ENCODE data around the gene SETD2. TPM values are rescaled to one million over a fixed set of nuclear protein-coding genes. Genes with fewer than 3 reads are reported as not detected.

SETD2 gene
- total and polyA plus RNA-seq, 2 of the 8 experiments (the other 6 are each of a cell fraction or from before 2014, with no cell fraction given): 15.7 to 46.3 TPM

DNA sequence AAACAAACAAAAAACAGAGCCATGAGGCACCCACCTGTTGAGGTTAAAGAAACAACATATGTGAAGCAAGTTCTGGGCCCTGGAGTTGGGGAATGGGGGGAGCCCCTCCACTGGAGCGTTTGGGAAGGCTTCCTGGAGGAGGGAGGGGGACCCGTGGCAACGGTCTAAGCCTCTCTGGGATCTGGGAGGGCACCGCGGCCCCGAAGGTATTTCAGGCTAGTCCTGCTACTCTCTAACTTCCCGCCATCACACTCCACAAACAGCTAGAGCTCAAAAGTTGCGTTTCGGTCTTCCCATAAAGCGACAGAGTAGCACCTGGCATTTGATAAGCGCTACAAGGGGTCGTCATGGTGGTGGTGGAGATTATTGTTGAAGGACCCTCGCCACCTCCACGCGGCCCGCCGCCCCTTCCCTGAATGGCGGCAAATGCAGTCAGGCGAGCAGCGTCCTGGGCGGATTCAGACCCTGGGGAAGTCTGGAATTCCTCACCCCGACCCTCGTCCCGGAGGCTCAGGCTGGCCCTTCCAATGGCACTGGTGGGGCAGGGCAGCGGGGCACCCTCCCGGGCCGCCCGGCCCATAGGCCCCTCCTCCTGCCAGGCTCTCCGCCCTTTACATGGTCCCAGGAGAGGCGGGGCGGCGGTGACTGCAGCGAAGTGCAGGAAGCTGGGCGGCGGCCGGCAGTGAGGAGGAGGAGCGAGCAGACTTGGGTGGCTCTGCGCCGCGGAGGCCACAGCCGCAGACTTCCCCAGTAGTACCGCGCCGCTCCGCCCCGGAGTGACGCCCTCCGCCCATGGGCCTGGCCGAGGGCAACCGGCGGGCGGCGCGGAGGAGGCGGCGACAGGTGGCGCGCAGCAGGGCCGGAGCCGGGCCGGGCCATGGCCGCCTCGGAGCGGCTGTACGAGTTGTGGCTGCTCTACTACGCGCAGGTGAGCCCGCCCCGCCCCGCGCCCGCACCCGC is 184.6 kb downstream of the SETD2 start, which contains the start of gene NBEAL2 (continued):
- TF ChIP-seq, protein P1, sequence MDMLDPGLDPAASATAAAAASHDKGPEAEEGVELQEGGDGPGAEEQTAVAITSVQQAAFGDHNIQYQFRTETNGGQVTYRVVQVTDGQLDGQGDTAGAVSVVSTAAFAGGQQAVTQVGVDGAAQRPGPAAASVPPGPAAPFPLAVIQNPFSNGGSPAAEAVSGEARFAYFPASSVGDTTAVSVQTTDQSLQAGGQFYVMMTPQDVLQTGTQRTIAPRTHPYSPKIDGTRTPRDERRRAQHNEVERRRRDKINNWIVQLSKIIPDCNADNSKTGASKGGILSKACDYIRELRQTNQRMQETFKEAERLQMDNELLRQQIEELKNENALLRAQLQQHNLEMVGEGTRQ (IDR thresholded peaks at IDR 0.05; ENCODE audit: low read length): no peak
- TF ChIP-seq TAF7 (optimal IDR thresholded peaks at IDR 0.05; ENCODE audit: borderline replicate concordance, low read depth, low read length) (no peak), SIRT6 (IDR thresholded peaks at IDR 0.05; ENCODE audit: low read length) (no peak), CBX8 (IDR thresholded peaks at IDR 0.05; ENCODE audit: borderline replicate concordance, low read depth, low read length) (no peak), SIN3A (conservative IDR thresholded peaks at IDR 0.05 in 1 of 2, IDR thresholded peaks at IDR 0.05 in 1 of 2; ENCODE audit: low read depth in 1 of 2, low read length in 2 of 2) (peak in 1 of 2 experiments; percentile 68; a peak in 1 of 4 replicates), KDM4A (IDR thresholded peaks at IDR 0.05; ENCODE audit: low read depth, low read length, severe bottlenecking) (peak; percentile 87), POU5F1 (IDR thresholded peaks at IDR 0.05; ENCODE audit: low read depth, low read length) (no peak), PHF8 (conservative IDR thresholded peaks at IDR 0.05; ENCODE audit: low read depth, low read length) (0 out of 2 replicates have a peak, but pooled peaks have one; percentile 41), EGR1 (IDR thresholded peaks at IDR 0.05; ENCODE audit: borderline replicate concordance, low read depth, low read length) (no peak), YY1 (IDR thresholded peaks at IDR 0.05; ENCODE audit: low read depth, low read length) (peak; percentile 70), SP1 (IDR thresholded peaks at IDR 0.05; ENCODE audit: low read depth, low read length) (no peak), CREB1 (IDR thresholded peaks at IDR 0.05) (no peak; the same call in 1 of the 2 replicates), BRCA1 (IDR thresholded peaks at IDR 0.05; ENCODE audit: low read depth, low read length) (no peak), KDM5A (IDR thresholded peaks at IDR 0.05; ENCODE audit: low read length) (no peak), HDAC2 (IDR thresholded peaks at IDR 0.05; ENCODE audit: borderline replicate concordance in 1 of 2, low read depth in 2 of 2, low read length in 2 of 2) (0 out of 4 replicates have a peak, but pooled peaks of 1 of the 2 experiments have one; percentile 37)
- TF ChIP-seq, protein P2, sequence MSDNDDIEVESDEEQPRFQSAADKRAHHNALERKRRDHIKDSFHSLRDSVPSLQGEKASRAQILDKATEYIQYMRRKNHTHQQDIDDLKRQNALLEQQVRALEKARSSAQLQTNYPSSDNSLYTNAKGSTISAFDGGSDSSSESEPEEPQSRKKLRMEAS (IDR thresholded peaks at IDR 0.05): peak; percentile 90
- TF ChIP-seq, protein P3, sequence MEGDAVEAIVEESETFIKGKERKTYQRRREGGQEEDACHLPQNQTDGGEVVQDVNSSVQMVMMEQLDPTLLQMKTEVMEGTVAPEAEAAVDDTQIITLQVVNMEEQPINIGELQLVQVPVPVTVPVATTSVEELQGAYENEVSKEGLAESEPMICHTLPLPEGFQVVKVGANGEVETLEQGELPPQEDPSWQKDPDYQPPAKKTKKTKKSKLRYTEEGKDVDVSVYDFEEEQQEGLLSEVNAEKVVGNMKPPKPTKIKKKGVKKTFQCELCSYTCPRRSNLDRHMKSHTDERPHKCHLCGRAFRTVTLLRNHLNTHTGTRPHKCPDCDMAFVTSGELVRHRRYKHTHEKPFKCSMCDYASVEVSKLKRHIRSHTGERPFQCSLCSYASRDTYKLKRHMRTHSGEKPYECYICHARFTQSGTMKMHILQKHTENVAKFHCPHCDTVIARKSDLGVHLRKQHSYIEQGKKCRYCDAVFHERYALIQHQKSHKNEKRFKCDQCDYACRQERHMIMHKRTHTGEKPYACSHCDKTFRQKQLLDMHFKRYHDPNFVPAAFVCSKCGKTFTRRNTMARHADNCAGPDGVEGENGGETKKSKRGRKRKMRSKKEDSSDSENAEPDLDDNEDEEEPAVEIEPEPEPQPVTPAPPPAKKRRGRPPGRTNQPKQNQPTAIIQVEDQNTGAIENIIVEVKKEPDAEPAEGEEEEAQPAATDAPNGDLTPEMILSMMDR (IDR thresholded peaks at IDR 0.05; ENCODE audit: control extremely low read depth in 1 of 3, insufficient read depth in 1 of 3, low read depth in 1 of 3, low read length in 3 of 3): no peak

All from H1 (cell line).